Muscle layer of duodenum (tissue), 2 donors: ENCODE measurements around the gene FLNA.

ENCODE experiments used
- H3K27ac ChIP-seq: one replicate; pipeline ENCODE4 v1.7.0; 2013; ENCODE audit warnings: mild to moderate bottlenecking, low read length
- H3K27me3 ChIP-seq: one replicate; pipeline ENCODE4 v1.7.0; 2013; ENCODE audit warnings: low read depth, mild to moderate bottlenecking, control low read depth, low read length
- H3K36me3 ChIP-seq, 2 donors: one replicate each; pipeline ENCODE4 v1.7.0; 2013; ENCODE audit warnings: low read length in 2 of 2, control low read depth in 1 of 2, mild to moderate bottlenecking in 1 of 2; ENCODE audit not compliant: insufficient read depth in 2 of 2, control insufficient read depth in 1 of 2
- H3K4me1 ChIP-seq, 2 donors: one replicate each; pipeline ENCODE4 v1.7.0; 2013; ENCODE audit warnings: low read length in 2 of 2, mild to moderate bottlenecking in 2 of 2, control low read depth in 1 of 2, moderate library complexity in 1 of 2; ENCODE audit not compliant: insufficient read depth in 2 of 2, control insufficient read depth in 1 of 2
- H3K4me3 ChIP-seq, 2 donors: one replicate each; pipeline ENCODE4 v1.7.0; 2013; ENCODE audit warnings: low read length in 2 of 2, low read depth in 1 of 2, mild to moderate bottlenecking in 1 of 2
- H3K9me3 ChIP-seq, 2 donors: one replicate each; pipeline ENCODE4 v1.7.0; 2013; ENCODE audit warnings: low read length in 2 of 2, control low read depth in 1 of 2, mild to moderate bottlenecking in 1 of 2; ENCODE audit not compliant: control insufficient read depth in 1 of 2
- donor health status: healthy.

Gene FLNA

GRCh38 chrX:154354516-154354915, 19.9 kb downstream of the FLNA start:
- Histone ChIP-seq H3K4me3 (no peak overlapping the region), H3K4me1 (peaks cover 0 to 11% of the 10 kb centered on the region in 2 donors), H3K9me3 (no peaks in the 10 kb centered on the region), H3K27ac (no peak overlapping the region), H3K36me3 (peaks cover 16 to 95% of the 10 kb centered on the region in 2 donors), H3K27me3 (no peaks in the 10 kb centered on the region)

DNA sequence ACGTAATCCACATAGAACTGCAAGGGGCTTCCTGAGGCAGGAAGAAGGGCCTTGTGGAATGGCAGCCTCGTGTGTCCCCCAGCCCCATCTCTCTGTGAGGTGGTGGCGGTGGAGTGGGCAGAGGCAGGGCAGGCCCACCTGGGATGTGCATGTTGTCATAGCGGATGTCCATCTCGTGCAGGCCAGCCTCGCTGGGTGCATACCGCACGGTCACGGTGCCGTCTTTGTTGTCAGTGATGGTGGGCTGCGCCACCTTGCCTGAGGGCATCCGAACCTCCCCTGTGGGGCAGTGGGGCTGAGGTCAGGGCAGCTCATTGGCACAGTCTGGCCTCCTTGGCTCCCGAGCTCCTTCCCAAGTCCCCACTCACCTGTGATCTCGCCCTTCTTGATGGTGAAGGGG, 20.4 kb downstream of the FLNA start:
- Histone ChIP-seq H3K4me1 (peaks cover 0 to 6% of the 10 kb centered on the region in 2 donors), H3K27ac (no peak overlapping the region), H3K27me3 (no peaks in the 10 kb centered on the region), H3K36me3 (peaks cover 20 to 95% of the 10 kb centered on the region in 2 donors), H3K4me3 (no peak overlapping the region), H3K9me3 (no peaks in the 10 kb centered on the region)

DNA sequence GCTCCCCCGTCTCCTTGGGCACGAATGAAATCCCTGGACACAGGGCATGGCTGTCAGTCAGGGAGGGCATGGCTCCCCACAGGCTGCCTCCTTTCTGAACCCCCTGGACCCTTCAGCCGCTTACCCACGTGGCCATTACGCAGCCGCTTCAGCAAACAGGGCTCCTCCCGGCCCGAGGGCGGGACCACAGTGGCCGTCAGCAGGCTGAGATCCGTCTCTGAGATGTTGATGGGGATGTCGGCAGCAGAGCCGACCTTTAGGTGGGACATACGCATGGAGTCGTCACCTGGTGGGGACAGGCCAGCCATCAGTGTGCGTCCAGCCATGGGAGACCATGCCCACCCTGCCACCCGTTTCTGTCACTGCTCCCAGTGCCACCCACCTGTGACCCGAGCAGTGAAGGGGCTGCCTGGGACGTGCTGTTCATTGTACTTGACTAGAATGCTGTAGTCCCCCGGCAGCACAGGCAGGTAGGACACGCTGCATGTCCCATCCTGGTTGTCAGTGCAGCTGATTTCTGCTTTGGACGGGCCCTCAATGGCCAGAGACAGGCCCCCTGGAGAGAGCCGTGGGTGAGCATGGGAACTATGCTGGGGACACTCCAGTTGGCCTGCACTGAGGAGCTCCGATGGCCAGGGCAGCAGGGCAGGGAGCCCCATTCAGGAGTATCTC, 21.1 kb downstream of the FLNA start:
- Histone ChIP-seq H3K9me3 (no peaks in the 10 kb centered on the region), H3K4me1 (no peaks in the 10 kb centered on the region), H3K27me3 (no peaks in the 10 kb centered on the region), H3K4me3 (no peak overlapping the region), H3K27ac (no peak overlapping the region), H3K36me3 (peaks cover 21 to 92% of the 10 kb centered on the region in 2 donors)

- Histone ChIP-seq H3K36me3 (peaks cover 21 to 84% of the 10 kb centered on the region in 2 donors), H3K9me3 (no peaks in the 10 kb centered on the region), H3K4me1 (peaks cover 0 to 1% of the 10 kb centered on the region in 2 donors), H3K4me3 (no peak overlapping the region), H3K27me3 (no peaks in the 10 kb centered on the region), H3K27ac (no peak overlapping the region)
Measured at GRCh38 chrX:154352466-154352865, 22.0 kb downstream of the FLNA start.

DNA sequence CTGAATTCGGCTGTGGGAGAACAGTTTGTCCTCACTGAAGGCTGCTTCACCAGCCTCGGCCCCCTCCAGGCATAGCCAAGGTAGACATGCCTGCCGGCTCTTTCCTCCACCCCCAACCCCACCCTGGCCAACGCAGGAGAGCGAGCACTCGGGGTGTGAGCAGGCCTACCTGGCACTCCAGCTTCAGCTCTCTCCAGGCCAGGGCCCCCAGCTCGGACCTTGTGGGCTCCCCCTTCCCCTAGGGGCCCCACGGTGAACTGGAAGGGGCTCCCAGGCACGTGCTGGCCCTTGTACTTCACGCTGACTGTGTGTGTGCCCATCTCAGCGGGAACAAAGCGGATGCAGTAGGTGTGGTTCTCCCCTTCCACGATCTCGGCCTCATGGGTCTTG, 22.4 kb downstream of the FLNA start:
- Histone ChIP-seq H3K27ac (no peak overlapping the region), H3K9me3 (no peaks in the 10 kb centered on the region), H3K27me3 (no peaks in the 10 kb centered on the region), H3K4me1 (peaks cover 0 to 4% of the 10 kb centered on the region in 2 donors), H3K36me3 (peaks cover 21 to 79% of the 10 kb centered on the region in 2 donors), H3K4me3 (no peak overlapping the region)

DNA sequence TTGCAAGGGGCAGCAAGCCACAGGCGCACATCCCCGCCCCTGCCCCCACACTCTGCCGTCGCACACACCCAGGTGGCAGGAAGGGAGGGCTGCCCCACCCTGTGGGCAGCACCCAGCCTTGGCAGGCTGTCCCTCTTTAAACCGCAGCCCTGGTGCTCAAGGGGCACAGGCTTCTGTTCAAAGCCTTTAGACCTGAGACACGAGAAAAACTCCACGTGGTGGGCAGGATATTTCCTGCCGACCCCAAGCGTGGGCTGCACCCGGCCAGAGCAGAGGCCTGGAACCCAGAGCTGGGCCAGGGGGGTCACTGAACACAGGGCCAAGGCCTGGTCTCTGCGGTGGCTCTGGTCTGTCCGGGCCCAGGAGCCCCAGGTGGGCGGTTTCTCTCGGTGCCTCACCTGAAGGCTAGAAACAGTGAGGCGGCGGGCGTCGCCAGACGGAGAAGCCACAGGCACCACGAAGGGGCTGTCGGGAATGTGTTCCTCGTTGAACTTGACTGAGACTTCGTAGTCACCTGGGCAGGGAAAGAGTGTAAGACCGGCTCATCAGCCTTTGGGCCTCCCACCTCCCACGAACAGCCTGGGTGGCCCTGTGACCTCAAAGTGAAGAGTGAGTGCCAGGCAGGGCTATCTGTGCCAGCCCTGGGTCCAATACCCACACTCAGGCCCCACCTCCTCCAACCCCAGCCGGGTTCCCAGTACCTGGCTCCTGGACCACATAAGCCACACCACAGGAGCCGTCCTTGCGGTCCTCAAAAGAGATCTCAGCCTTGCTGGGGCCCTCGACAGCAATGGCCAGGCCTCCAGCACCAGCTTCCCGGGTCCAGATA, 23.0 kb downstream of the FLNA start:
- Histone ChIP-seq H3K36me3 (peaks cover 21 to 73% of the 10 kb centered on the region in 2 donors), H3K27me3 (no peaks in the 10 kb centered on the region), H3K27ac (no peak overlapping the region), H3K4me3 (no peak overlapping the region), H3K4me1 (peaks cover 0 to 4% of the 10 kb centered on the region in 2 donors), H3K9me3 (no peaks in the 10 kb centered on the region)

DNA sequence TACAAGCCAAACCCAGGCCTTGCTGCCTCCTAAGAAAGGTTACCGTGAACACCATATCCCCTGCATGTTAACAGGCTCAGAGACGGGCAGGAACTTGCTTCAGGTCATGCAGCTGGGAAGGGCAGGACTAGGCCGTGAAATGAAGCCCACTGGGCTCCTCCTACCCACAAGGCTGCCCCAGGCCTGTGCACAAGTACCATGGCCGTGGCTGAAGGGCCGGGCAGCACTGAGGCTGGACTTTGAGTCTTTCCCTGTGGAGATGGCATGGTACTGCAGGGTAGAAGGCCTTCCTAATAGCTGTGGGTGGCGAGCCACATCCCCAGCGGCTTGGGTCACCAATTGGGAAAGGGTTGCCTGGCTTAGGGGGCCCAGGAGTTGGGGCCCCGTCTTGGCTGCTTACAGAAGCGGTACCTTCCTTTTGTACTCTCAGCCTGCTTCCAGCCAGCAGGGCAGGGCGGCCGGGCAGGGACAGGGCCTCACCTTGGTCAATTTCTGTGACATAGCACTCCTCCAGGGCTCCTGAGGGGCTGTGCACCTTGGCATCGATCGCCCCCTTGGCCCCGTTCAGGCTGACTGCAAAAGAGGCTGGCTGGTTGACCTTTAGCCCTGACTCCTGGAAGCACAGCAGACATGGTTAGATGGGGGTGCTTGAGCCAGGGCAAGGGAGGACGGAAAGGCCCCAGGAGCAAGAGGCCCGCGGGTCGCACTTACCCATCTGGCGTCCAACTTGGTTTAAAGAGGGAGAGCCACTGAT, 23.8 kb downstream of the FLNA start:
- no peak overlapping the region for H3K4me3 ChIP-seq
- H3K9me3 ChIP-seq = no peaks in the 10 kb centered on the region
- no peaks in the 10 kb centered on the region for H3K27me3 ChIP-seq
- peaks cover 0 to 4% of the 10 kb centered on the region in 2 donors for H3K4me1 ChIP-seq
- no peak overlapping the region for H3K27ac ChIP-seq
- peaks cover 21 to 67% of the 10 kb centered on the region in 2 donors for H3K36me3 ChIP-seq

DNA sequence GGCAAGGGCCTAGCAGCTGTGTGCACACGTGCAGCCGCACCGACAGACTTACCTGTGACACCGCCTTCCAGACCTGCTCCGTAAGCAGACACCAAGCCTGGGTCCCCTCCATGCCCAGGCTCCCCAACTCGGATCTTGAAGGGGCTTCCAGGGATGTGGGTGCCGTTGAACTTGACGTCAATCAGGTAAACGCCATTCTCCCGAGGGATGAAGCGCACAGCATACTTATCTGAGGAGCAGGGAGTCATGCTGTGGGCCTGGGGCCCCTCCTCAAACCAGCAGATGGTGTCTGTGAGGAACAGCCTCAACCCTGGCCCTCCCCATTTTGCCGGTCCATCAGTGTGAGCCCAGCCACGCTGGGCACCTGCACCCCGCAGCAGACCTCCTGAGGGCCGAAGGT, 24.5 kb downstream of the FLNA start:
- H3K36me3 ChIP-seq = peaks cover 18 to 64% of the 10 kb centered on the region in 2 donors
- H3K4me3 ChIP-seq = no peak overlapping the region
- H3K4me1 ChIP-seq = peaks cover 0 to 4% of the 10 kb centered on the region in 2 donors
- no peaks in the 10 kb centered on the region for H3K27me3 ChIP-seq
- H3K9me3 ChIP-seq = no peaks in the 10 kb centered on the region
- H3K27ac ChIP-seq = no peak overlapping the region

GRCh38 chrX:154349359-154349935, 25.0 kb downstream of the FLNA start:
- Histone ChIP-seq H3K27ac (no peak overlapping the region), H3K27me3 (no peaks in the 10 kb centered on the region), H3K36me3 (peaks cover 18 to 58% of the 10 kb centered on the region in 2 donors), H3K9me3 (no peaks in the 10 kb centered on the region), H3K4me1 (peaks cover 0 to 4% of the 10 kb centered on the region in 2 donors), H3K4me3 (no peak overlapping the region)

DNA sequence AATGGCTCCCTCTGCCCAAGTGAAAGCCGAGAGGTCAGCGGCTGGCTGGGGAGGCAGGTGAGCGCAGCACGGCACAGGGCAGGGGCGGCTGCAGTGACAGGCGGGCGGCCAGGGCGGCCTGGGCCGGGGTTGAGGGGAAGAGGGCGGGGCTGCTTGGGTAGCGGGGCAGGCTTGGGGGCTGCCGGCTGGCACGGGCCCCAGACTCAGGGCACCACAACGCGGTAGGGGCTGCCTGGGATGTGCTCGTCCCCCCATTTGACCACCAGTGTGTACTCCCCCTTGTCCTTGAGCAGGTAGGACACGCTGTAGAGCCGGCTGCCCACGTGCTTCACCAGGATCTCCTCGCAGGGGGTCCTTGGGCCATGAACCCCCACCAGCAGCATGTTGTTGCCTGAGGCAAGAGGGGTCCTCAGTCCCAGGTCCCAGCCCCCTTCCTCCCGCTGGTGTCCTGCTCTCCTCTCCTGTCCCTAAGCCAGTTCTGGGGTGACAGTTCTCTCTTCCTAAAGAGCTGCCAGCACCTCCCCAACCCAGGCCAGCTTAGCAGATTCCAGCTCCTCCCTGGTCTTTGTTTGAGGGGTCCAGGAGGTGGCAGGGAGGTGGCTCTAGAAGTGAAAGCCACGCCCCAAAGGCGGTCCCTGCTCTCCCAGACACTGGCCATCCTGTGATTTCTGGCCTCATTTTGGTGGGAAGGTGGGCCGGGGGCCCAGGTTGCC, 25.6 kb downstream of the FLNA start:
- Histone ChIP-seq H3K9me3 (no peaks in the 10 kb centered on the region), H3K36me3 (peaks cover 15 to 52% of the 10 kb centered on the region in 2 donors), H3K4me1 (peaks cover 0 to 4% of the 10 kb centered on the region in 2 donors), H3K4me3 (no peak overlapping the region), H3K27me3 (no peaks in the 10 kb centered on the region), H3K27ac (no peak overlapping the region)
